ENCODE measurements around the gene DNAJC5. TPM values are rescaled to one million over a fixed set of nuclear protein-coding genes. Genes with fewer than 3 reads are reported as not detected.

Gene DNAJC5
- total and polyA plus RNA-seq, 2 of the 8 experiments (the other 6 are each of a cell fraction or from before 2014, with no cell fraction given): 19.2 to 31.2 TPM

GRCh38 chr20:63900413-63900812 lies 5.5 kb downstream of the DNAJC5 start (continued):
- TF ChIP-seq MAFK (IDR thresholded peaks at IDR 0.05; ENCODE audit: low read depth, low read length) (no peak), KDM1A (IDR thresholded peaks at IDR 0.05; ENCODE audit: borderline replicate concordance, low read length) (no peak), HDAC6 (IDR thresholded peaks at IDR 0.05; ENCODE audit: low read depth, low read length) (no peak), PHF8 (conservative IDR thresholded peaks at IDR 0.05; ENCODE audit: low read depth, low read length) (no peak), RFX5 (IDR thresholded peaks at IDR 0.05; ENCODE audit: borderline replicate concordance, low read depth, low read length) (no peak)

All from H1 (cell line).